Tibial nerve (tissue), 4 donors: ENCODE measurements around the gene DGCR6.

Experiments used
- EP300 ChIP-seq, 2 donors: sonication (generic); formaldehyde crosslinking; IDR thresholded peaks; one replicate each; pipeline ENCODE4 v1.6.1; 2017; ENCODE audit warnings: antibody characterized with exemption in 2 of 2, mild to moderate bottlenecking in 1 of 2
- POLR2A ChIP-seq, 2 donors: fragments of 450-650 bp; IDR thresholded peaks; one replicate each; pipeline ENCODE4 v1.6.1; 2017; ENCODE audit warnings: antibody characterized with exemption in 2 of 2, mild to moderate bottlenecking in 2 of 2, moderate library complexity in 2 of 2
- TF ChIP-seq, protein P1 (sequence below), 5 experiments: fragments of 200-600 bp in 3 of 5; fragments of 450-650 bp in 2 of 5; sonication (generic) in 3 of 5; IDR thresholded peaks; one replicate each; pipeline ENCODE4 v1.5.1; 2016 to 2019; ENCODE audit warnings: antibody characterized with exemption in 5 of 5, mild to moderate bottlenecking in 3 of 5, moderate library complexity in 2 of 5

DNA sequence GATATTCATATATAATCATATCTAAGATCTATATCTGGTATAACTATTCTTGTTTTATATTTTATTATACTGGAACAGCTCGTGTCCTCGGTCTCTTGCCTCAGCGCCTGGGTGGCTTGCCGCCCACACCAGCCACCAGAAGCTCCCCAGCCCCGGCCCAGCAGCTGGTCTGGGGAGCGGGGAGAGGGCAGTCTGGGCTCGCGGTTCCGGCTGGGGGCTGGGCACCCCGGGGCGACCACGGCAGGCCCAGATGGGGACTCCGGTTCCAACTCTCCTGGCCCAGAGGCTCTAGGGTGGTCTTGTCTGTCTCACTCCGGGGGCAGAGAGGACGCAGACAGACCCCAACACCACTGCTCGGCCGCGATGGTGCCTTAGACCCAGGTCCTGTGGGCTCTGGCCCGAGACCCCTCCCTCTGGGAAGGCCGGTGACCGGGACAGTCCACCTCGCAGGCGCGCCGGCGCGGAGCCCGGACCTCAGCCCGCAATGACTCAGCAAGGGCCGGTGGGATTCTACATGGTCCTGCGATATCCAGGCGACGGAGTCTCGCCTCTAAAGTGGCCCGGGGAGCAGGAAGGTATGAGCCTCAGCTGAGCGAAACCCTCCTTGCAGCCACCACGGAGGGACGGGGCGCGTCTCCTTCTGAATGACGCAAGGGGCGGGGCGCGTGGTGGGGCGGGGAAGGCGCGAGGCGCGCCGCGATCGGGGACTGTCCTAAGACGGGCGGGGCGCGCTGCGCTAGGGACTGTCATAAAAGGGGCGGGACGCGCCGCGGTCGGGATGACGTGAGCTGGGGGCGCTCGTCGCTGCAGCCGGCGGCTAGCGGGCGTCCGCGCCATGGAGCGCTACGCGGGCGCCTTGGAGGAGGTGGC, at the start of gene DGCR6:
- TF ChIP-seq, protein P1, sequence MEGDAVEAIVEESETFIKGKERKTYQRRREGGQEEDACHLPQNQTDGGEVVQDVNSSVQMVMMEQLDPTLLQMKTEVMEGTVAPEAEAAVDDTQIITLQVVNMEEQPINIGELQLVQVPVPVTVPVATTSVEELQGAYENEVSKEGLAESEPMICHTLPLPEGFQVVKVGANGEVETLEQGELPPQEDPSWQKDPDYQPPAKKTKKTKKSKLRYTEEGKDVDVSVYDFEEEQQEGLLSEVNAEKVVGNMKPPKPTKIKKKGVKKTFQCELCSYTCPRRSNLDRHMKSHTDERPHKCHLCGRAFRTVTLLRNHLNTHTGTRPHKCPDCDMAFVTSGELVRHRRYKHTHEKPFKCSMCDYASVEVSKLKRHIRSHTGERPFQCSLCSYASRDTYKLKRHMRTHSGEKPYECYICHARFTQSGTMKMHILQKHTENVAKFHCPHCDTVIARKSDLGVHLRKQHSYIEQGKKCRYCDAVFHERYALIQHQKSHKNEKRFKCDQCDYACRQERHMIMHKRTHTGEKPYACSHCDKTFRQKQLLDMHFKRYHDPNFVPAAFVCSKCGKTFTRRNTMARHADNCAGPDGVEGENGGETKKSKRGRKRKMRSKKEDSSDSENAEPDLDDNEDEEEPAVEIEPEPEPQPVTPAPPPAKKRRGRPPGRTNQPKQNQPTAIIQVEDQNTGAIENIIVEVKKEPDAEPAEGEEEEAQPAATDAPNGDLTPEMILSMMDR (IDR thresholded peaks at IDR 0.05) = no peak
- TF ChIP-seq EP300 (IDR thresholded peaks at IDR 0.05) (no peak), POLR2A (IDR thresholded peaks at IDR 0.05) (no peak)
